GM23338 (cell line): Measurements from ENCODE around the gene C15orf61. TPM values are rescaled to one million over a fixed set of nuclear protein-coding genes. Genes with fewer than 3 reads are reported as not detected.

ENCODE experiments used
- CREB1 ChIP-seq: fragments of 250-450 bp; sonication (Bioruptor Pico); IDR thresholded peaks from 2 replicates; pipeline ENCODE4 v1.5.0; 2020; ENCODE audit warnings: low read depth, mild to moderate bottlenecking, moderate library complexity
- JUNB ChIP-seq: IDR thresholded peaks from one replicate; pipeline ENCODE4 v1.6.1; 2016; ENCODE audit warnings: antibody characterized with exemption; ENCODE audit not compliant: unreplicated experiment
- NANOG ChIP-seq: IDR thresholded peaks from 2 replicates; pipeline ENCODE4 v1.6.1; 2016; ENCODE audit warnings: antibody characterized with exemption, borderline replicate concordance
- POLR2AphosphoS5 ChIP-seq: IDR thresholded peaks from 2 replicates; pipeline ENCODE4 v1.6.1; 2016; ENCODE audit warnings: antibody characterized with exemption, low read depth
- STAT1 ChIP-seq: IDR thresholded peaks from one replicate; pipeline ENCODE4 v1.6.1; 2016; ENCODE audit warnings: antibody characterized with exemption; ENCODE audit not compliant: unreplicated experiment
- ZNF331 ChIP-seq: fragments of 250-450 bp; sonication (Bioruptor Pico); IDR thresholded peaks from 2 replicates; pipeline ENCODE4 v1.5.0; 2020; ENCODE audit warnings: low read depth, mild to moderate bottlenecking, moderate library complexity
- ZNF462 ChIP-seq: fragments of 250-450 bp; sonication (Bioruptor Pico); IDR thresholded peaks from 2 replicates; pipeline ENCODE4 v1.5.0; 2020; ENCODE audit warnings: mild to moderate bottlenecking, moderate library complexity
- polyA plus RNA-seq: library from polyadenylated mRNA; unstranded; fragments of >200 nt; fragmentation: Nextera tagmentation; extraction: Ambion mirVana; gene quantifications from 2 replicates; pipeline ENCODE4 v1.2.1, GENCODE V29; 2016
- total RNA-seq: library from RNA; depleted of rRNA; stranded (reverse); fragments of >200 nt; shearing (Covaris generic); gene quantifications from 2 replicates; pipeline ENCODE4 v1.2.3, GENCODE V29; 2014
- TF ChIP-seq, protein P1 (sequence below): IDR thresholded peaks from one replicate; pipeline ENCODE4 v1.6.1; 2018; ENCODE audit warnings: antibody characterized with exemption; ENCODE audit not compliant: unreplicated experiment

C15orf61 gene
- total and polyA plus RNA-seq, 2 experiments from 2014 or later = 1.8 to 5.9 TPM

- TF ChIP-seq ZNF462 (CRISPR knock-in tag) (no peak), NANOG (no peak), POLR2AphosphoS5 (no peak), STAT1 (no peak), ZNF331 (CRISPR knock-in tag) (no peak), CREB1 (no peak), JUNB (no peak)
- TF ChIP-seq, protein P1, sequence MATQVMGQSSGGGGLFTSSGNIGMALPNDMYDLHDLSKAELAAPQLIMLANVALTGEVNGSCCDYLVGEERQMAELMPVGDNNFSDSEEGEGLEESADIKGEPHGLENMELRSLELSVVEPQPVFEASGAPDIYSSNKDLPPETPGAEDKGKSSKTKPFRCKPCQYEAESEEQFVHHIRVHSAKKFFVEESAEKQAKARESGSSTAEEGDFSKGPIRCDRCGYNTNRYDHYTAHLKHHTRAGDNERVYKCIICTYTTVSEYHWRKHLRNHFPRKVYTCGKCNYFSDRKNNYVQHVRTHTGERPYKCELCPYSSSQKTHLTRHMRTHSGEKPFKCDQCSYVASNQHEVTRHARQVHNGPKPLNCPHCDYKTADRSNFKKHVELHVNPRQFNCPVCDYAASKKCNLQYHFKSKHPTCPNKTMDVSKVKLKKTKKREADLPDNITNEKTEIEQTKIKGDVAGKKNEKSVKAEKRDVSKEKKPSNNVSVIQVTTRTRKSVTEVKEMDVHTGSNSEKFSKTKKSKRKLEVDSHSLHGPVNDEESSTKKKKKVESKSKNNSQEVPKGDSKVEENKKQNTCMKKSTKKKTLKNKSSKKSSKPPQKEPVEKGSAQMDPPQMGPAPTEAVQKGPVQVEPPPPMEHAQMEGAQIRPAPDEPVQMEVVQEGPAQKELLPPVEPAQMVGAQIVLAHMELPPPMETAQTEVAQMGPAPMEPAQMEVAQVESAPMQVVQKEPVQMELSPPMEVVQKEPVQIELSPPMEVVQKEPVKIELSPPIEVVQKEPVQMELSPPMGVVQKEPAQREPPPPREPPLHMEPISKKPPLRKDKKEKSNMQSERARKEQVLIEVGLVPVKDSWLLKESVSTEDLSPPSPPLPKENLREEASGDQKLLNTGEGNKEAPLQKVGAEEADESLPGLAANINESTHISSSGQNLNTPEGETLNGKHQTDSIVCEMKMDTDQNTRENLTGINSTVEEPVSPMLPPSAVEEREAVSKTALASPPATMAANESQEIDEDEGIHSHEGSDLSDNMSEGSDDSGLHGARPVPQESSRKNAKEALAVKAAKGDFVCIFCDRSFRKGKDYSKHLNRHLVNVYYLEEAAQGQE = no peak
Observed at GRCh38 chr15:67570875-67571647, 50.1 kb downstream of the C15orf61 start (continued).
